WTC11 (cell line): Measurements from ENCODE around the gene MAML3.

Experiments
- ETV6 ChIP-seq: sonication (generic); formaldehyde crosslinking; IDR thresholded peaks from 2 replicates; pipeline ENCODE4 v1.8.1; 2022; ENCODE audit warnings: mild to moderate bottlenecking, missing genetic modification reagents
- TF ChIP-seq, protein P1 (sequence below): fragments of 200-600 bp; IDR thresholded peaks from 2 replicates; pipeline ENCODE4 v1.8.0; 2022; ENCODE audit warnings: antibody characterized with exemption

- no peak for TF ChIP-seq ETV6 (CRISPR knock-in tag)
- TF ChIP-seq, protein P1, sequence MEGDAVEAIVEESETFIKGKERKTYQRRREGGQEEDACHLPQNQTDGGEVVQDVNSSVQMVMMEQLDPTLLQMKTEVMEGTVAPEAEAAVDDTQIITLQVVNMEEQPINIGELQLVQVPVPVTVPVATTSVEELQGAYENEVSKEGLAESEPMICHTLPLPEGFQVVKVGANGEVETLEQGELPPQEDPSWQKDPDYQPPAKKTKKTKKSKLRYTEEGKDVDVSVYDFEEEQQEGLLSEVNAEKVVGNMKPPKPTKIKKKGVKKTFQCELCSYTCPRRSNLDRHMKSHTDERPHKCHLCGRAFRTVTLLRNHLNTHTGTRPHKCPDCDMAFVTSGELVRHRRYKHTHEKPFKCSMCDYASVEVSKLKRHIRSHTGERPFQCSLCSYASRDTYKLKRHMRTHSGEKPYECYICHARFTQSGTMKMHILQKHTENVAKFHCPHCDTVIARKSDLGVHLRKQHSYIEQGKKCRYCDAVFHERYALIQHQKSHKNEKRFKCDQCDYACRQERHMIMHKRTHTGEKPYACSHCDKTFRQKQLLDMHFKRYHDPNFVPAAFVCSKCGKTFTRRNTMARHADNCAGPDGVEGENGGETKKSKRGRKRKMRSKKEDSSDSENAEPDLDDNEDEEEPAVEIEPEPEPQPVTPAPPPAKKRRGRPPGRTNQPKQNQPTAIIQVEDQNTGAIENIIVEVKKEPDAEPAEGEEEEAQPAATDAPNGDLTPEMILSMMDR, result no peak
Measured at GRCh38 chr4:139779691-139780090, 374.3 kb downstream of the MAML3 start.
